GM21526 (cell line): Measurements from ENCODE around the gene CGGBP1.
A peak's percentile ranks its signal among the peaks of the same experiment; 100 is the strongest.
"Not testable (repeated sequence)": the region's sequence is repeated elsewhere in the genome, so short reads cannot be mapped to it uniquely, and the experiment has no call there.

Experiments used
- ATAC-seq: cut with Tn5 transposase; IDR thresholded peaks from one replicate; pipeline ENCODE4 v1.9.1; 2021; ENCODE audit warnings: moderate library complexity; ENCODE audit not compliant: unreplicated experiment, low FRiP score

Gene CGGBP1

GRCh38 chr3:88036221-88036620 lies 22.6 kb downstream of the CGGBP1 start:
- no peak for ATAC-seq

GRCh38 chr3:88034491-88035275 lies 24.1 kb downstream of the CGGBP1 start:
- no peak for ATAC-seq

- no peak for ATAC-seq
Observed at GRCh38 chr3:88033808-88034207, 25.0 kb downstream of the CGGBP1 start.

GRCh38 chr3:88033079-88033478 lies 25.7 kb downstream of the CGGBP1 start:
- ATAC-seq = no peak

- ATAC-seq = peak; percentile 26
Observed at GRCh38 chr3:88032245-88032644, 26.6 kb downstream of the CGGBP1 start.

GRCh38 chr3:88031642-88032077 lies 27.1 kb downstream of the CGGBP1 start:
- peak; percentile 85 for ATAC-seq

GRCh38 chr3:88030210-88030609 lies 28.6 kb downstream of the CGGBP1 start:
- ATAC-seq = no peak

GRCh38 chr3:88028876-88029275 lies 29.9 kb downstream of the CGGBP1 start:
- ATAC-seq = no peak

- ATAC-seq = no peak
Observed at GRCh38 chr3:88025001-88025552, 33.7 kb downstream of the CGGBP1 start.

GRCh38 chr3:88019024-88019423 lies 39.8 kb downstream of the CGGBP1 start:
- peak; percentile 87 for ATAC-seq

GRCh38 chr3:88015656-88016055 lies 43.1 kb downstream of the CGGBP1 start:
- ATAC-seq = not testable (repeated sequence)

- no peak for ATAC-seq
Observed at GRCh38 chr3:88013592-88013991, 45.2 kb downstream of the CGGBP1 start.

- no peak for ATAC-seq
Observed at GRCh38 chr3:88010810-88011209, 48.0 kb downstream of the CGGBP1 start.

GRCh38 chr3:88009066-88009465 lies 49.7 kb downstream of the CGGBP1 start:
- no peak for ATAC-seq

GRCh38 chr3:88005066-88005465 lies 53.7 kb downstream of the CGGBP1 start:
- peak; percentile 50 for ATAC-seq

- peak; percentile 46 for ATAC-seq
Observed at GRCh38 chr3:88003115-88003755, 55.6 kb downstream of the CGGBP1 start.

- no peak for ATAC-seq
Observed at GRCh38 chr3:88002448-88002847, 56.4 kb downstream of the CGGBP1 start.
